ENCODE data around the gene IGSF21. TPM values are rescaled to one million over a fixed set of nuclear protein-coding genes. Genes with fewer than 3 reads are reported as not detected.

The IGSF21 gene
- total RNA-seq (2022; extraction: Qiagen RNA extraction; ENCODE audit: low read depth) = not detected in 5 replicates

GRCh38 chr1:18107369-18108298 is at the start of gene IGSF21:
TSS of gene IGSF21 (plus strand) at chr1:18107798. CDS start at chr1:18108129, 331 bp downstream.

